ENCODE measurements around the gene LRRK1. TPM values are rescaled to one million over a fixed set of nuclear protein-coding genes. Genes with fewer than 3 reads are reported as not detected.

Gene LRRK1
- total RNA-seq, 1 donor from 2014 or later, result 3.0 TPM

DNA sequence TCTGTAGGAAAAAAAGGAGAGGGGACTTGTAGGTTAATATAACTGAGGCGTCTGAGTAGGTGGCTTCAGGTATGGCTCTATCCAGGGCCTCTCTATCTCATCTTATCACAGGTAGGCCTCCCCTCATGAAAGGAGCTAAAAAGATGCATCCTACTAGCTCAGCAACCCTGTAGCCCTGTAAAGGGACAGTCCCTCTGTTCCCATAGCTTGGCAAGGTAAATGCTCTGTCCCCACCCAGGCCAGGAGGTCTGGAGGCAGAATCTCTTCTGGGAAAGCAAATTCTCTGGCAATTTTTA is 197.5 kb downstream of the LRRK1 start:
- H3K4me3 ChIP-seq, result no peak overlapping the region
- intact Hi-C loops (cut with micrococcal nuclease), result no loop called here
- no peak for DNase-seq
- no peak overlapping the region for H3K27ac ChIP-seq (replicated peaks)
- TF ChIP-seq, protein P1, sequence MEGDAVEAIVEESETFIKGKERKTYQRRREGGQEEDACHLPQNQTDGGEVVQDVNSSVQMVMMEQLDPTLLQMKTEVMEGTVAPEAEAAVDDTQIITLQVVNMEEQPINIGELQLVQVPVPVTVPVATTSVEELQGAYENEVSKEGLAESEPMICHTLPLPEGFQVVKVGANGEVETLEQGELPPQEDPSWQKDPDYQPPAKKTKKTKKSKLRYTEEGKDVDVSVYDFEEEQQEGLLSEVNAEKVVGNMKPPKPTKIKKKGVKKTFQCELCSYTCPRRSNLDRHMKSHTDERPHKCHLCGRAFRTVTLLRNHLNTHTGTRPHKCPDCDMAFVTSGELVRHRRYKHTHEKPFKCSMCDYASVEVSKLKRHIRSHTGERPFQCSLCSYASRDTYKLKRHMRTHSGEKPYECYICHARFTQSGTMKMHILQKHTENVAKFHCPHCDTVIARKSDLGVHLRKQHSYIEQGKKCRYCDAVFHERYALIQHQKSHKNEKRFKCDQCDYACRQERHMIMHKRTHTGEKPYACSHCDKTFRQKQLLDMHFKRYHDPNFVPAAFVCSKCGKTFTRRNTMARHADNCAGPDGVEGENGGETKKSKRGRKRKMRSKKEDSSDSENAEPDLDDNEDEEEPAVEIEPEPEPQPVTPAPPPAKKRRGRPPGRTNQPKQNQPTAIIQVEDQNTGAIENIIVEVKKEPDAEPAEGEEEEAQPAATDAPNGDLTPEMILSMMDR (IDR thresholded peaks at IDR 0.05; ENCODE audit: borderline replicate concordance), result no peak
- H3K9me3 ChIP-seq (replicated peaks), result no peaks in the 10 kb centered on the region
- peaks cover 13% of the 10 kb centered on the region for H3K4me1 ChIP-seq
- H3K27me3 ChIP-seq (ENCODE audit: low read depth), result no peaks in the 10 kb centered on the region
- H3K36me3 ChIP-seq, result no peaks in the 10 kb centered on the region

DNA sequence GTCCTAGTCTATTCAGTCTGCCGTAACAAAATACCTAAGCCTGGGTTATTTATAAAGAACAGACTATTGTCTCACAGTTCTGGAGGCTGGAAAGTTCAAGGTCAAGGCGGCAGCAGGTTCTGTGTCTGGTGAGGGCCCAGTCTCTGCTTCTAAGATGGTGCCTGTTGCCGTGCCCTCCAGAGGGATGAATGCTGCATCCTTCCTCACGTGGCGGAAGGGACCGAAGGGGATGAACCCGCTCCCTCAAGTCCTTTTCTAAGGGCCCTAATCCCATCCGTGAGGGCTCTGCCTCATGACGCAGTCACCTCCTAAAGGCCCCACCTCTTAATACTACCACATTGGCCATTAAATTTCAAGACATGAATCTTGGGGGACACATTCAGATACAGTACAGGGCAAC is 199.0 kb downstream of the LRRK1 start:
- H3K4me1 ChIP-seq, result peaks cover 27% of the 10 kb centered on the region
- no peak overlapping the region for H3K27ac ChIP-seq (replicated peaks)
- intact Hi-C loops (cut with micrococcal nuclease), result no loop called here
- no peak for DNase-seq
- no peaks in the 10 kb centered on the region for H3K9me3 ChIP-seq (replicated peaks)
- H3K36me3 ChIP-seq, result no peaks in the 10 kb centered on the region
- H3K4me3 ChIP-seq, result no peak overlapping the region
- TF ChIP-seq, protein P1 (IDR thresholded peaks at IDR 0.05; ENCODE audit: borderline replicate concordance), result no peak
- no peaks in the 10 kb centered on the region for H3K27me3 ChIP-seq (ENCODE audit: low read depth)

DNA sequence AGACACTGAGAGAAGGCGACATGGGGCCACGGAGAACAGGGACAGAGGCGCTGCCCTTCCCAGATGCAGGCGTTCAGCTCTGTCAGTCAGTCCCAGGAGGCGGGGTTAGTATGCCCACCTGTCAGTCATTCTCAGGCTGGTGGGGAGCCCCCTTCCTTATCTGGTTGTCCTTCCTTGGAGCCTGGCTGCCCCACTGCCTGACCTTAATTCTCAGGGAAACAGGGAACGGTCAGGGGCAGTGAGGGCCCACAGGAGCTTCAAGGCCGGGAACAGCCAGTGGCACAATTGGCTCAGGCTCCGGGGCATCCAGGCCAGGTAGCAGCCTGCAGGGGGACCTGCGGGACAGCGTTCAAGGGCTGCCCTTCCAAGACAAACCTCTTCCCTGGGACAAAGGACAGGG is 199.5 kb downstream of the LRRK1 start:
- H3K36me3 ChIP-seq, result no peaks in the 10 kb centered on the region
- TF ChIP-seq, protein P1 (IDR thresholded peaks at IDR 0.05; ENCODE audit: borderline replicate concordance), result no peak
- H3K9me3 ChIP-seq (replicated peaks), result no peaks in the 10 kb centered on the region
- H3K27ac ChIP-seq (replicated peaks), result no peak overlapping the region
- intact Hi-C loops (cut with micrococcal nuclease), result no loop called here
- no peak overlapping the region for H3K4me3 ChIP-seq
- peaks cover 27% of the 10 kb centered on the region for H3K4me1 ChIP-seq
- no peaks in the 10 kb centered on the region for H3K27me3 ChIP-seq (ENCODE audit: low read depth)
- no peak for DNase-seq

DNA sequence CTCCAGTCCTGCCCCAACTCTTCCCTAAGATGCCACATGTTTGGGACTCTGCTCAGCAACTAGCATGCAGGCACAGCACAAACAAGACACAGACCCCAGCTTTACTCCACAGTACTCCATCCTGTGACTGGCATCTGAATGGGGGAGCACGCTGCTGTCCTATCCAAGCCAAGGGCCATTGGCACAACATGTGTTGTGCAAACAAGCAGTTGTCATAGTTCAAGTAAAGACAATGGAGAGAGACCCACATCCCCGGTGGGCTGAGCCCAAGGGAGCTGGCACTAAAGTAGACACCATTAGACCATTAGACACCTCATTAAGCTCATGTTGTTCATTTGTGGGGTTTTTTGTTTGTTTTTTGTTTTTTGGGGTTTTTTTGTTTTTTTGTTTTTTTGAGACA is 200.0 kb downstream of the LRRK1 start:
- intact Hi-C loops (cut with micrococcal nuclease), result no loop called here
- no peak for DNase-seq
- Histone ChIP-seq H3K36me3 (no peaks in the 10 kb centered on the region), H3K9me3 (replicated peaks) (no peaks in the 10 kb centered on the region), H3K27ac (replicated peaks) (no peak overlapping the region), H3K27me3 (ENCODE audit: low read depth) (no peaks in the 10 kb centered on the region), H3K4me3 (no peak overlapping the region), H3K4me1 (peaks cover 27% of the 10 kb centered on the region)
- TF ChIP-seq, protein P1 (IDR thresholded peaks at IDR 0.05; ENCODE audit: borderline replicate concordance), result no peak

Other genes with a start within 250 kb of the LRRK1 start
- 2.9 TPM for gene ALDH1A3, start 39.5 kb upstream of the LRRK1 start, total RNA-seq